IPS DF 4.7 (cell line): ENCODE measurements around the gene SLC1A1.

Experiments used
- DNase-seq: peaks from one replicate; pipeline ENCODE4 v3.0.0-alpha.2; 2013; ENCODE audit warnings: low spot score; ENCODE audit errors: extremely low read depth

SLC1A1 gene

DNA sequence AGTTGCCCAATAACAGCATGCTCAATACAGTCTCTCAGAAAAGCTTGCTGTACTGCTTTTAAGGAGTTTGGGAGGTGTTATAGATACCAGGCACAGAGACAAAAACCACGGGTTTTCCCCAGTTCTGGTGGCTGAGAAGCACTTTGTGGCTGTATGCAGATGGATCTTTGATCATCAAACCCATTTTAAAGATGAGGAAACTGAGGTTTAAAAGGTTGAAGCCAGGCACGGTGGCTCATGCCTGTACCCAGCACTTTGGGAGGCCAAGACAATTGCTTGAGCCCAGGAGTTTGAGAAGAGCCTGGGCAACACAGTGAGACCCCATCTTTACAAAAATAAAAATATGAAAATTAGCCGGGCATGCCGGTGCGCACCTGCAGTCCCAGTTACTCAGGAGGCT lies 125.5 kb downstream of the SLC1A1 start:
- no peak for DNase-seq

DNA sequence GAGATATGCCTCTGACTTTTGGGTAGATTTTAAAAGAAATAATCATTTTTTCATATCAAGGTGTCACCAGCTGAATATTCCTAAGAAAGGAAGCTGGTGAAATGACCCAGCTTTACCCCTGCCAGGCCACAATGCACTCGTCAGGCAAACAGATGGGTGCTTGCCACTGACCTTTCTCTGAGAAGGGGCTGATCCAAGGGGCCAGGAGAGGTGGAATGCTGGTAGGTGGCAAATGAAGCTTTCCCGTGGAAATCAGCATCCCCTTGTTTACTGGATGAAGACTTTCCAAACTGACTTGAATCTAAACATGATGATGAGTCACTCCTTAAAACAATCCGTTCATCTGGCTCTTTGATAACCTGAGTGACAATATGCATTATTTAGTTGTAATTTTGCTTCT lies 127.5 kb downstream of the SLC1A1 start:
- DNase-seq = no peak

DNA sequence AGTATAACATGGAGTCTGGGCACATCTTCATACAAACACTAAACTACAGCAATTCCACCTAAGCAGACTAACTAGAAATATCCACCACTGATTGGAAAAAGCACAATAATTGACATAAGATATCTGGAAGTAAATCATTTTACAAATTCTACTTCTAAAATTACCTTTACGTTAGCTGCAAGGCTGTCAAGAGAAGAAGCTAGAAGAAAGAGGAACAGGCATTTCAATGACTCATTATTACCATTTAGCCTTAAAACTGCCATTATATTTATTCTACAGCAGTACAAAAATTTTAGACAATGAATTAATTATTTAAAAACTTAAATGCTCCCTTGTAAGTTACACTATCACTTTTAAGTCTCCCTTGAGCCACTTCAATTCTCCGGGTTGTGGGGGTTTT lies 128.4 kb downstream of the SLC1A1 start:
- DNase-seq = no peak

DNA sequence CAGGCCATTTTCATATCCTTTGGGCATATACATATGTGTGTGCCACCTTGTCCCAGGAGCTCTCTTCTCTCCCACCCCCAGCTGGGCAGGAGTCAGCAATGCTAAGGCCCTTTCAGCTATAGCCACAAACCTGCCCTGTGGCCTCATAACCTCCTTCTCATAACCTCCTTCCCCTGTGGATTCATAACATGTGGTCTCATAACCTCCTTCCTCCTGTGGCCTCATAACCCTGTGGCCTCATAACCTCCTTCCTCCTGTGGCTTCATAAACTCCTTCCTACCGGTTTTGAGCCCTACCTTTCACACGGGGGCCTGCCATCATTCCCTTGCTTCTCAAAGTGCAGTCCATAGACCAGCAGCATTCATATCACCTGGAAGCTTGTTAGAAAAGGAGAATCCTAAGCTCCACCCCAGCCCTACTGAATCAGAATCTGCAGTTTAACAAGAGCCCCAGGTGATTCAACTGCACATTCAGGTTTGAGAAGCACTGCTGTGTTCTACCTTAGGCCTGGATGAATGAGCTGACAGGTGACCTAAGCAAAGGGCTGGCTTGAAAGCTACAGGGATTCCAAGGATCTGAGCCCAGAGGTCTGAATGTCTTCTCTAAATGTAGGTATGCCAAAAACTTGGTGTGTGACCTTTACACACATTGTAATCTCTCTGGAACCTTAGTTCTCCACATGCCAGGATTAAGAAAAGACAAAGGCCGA lies 129.9 kb downstream of the SLC1A1 start:
- DNase-seq = no peak

DNA sequence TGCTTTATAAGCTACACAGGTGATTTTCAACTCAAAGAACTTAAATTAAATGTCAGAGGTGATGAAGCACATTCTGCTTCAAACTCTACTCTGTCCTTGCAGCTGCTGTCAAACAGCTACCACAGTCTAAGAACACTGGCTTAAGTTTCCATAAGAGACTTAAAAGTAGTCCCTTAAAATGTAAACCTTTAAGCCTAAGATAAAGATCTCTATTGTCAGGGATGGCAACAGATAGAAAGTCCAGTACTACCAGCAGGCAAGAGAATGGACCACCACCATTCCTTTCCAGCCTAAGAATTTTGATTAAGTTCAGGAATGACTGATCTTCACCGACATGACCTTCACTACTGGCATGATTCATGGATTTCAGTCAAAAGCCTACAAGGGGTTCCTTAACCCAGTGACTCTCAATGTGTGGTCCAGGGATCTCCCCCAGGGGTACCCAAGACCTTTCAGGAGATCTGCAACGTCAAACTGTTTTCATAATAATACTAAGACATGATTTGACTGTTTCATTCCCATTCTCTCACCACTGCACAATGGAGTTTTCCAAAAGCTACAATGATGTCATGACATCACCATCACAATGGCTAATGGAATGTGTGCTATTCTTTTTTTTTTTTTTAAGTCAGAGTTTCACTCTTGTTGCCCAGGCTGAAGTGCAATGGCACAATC lies 130.8 kb downstream of the SLC1A1 start:
- no peak for DNase-seq

DNA sequence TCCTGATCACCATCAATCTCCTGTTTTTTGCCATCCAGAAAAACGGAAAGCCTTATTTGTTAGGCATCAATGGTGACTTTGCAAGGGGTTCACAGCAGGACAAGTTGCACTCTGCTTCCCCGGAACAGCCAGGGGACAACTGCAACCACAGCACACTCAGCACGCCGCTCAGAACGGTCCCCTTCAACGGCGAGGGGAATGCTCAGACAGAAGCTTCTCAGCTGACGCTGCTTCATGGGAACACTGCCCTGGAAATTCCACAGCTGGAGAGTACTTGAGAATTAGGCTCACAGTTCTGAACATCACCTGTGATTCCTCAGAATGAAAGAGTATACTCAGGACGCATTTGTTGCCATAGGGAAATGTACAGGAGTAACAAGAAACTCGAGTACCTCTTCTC lies 131.7 kb downstream of the SLC1A1 start:
- no peak for DNase-seq

DNA sequence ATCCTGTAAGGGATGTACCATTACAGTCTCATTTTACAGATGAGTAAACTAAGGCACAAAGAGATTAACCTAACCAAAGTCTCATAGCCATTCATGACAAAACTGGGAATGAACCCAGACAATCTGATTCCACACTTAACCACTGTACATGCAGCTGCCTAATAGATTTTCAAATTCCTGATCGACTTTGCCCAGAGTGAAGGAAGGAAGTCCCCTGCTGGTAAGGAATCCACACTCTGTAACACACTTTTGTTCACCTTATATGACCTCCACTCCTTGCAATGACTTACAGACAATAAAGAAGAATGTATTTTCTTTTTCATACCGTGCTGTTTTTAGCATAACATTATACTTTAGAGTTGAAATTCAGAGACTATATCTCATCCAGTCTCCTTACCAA lies 140.6 kb downstream of the SLC1A1 start:
- no peak for DNase-seq
